Gastroesophageal sphincter (tissue), 4 donors: ENCODE results near the gene AIG1. TPM values are rescaled to one million over a fixed set of nuclear protein-coding genes. Genes with fewer than 3 reads are reported as not detected.

Experiments used
- ATAC-seq: fragments of 150-250 bp; one replicate; pipeline ENCODE4 v1.9.1; 2016; ENCODE audit warnings: mild to moderate bottlenecking, moderate library complexity
- H3K27ac ChIP-seq, 4 donors: fragments of 200-600 bp; sonication (generic) in 3 of 4; 1 replicate in 3 of 4; 2 replicates in 1 of 4; pipeline ENCODE4 v1.5.1; 2016 to 2019
- H3K27me3 ChIP-seq: fragments of 200-600 bp; sonication (generic); one replicate; pipeline ENCODE4 v1.5.1; 2019
- H3K36me3 ChIP-seq, 2 donors: fragments of 200-600 bp; sonication (generic); one replicate each; pipeline ENCODE4 v1.5.1; 2019; ENCODE audit warnings: control low read depth in 1 of 2
- H3K4me1 ChIP-seq, 3 donors: fragments of 200-600 bp; sonication (generic); 1 replicate in 2 of 3; 2 replicates in 1 of 3; pipeline ENCODE4 v1.5.1; 2016 to 2019; ENCODE audit warnings: control low read depth in 2 of 3
- H3K4me3 ChIP-seq, 2 donors: fragments of 200-600 bp; sonication (generic); one replicate each; pipeline ENCODE4 v1.5.1; 2019; ENCODE audit warnings: mild to moderate bottlenecking in 1 of 2, moderate library complexity in 1 of 2
- H3K9me3 ChIP-seq, 3 donors: fragments of 200-600 bp; sonication (generic); one replicate each; pipeline ENCODE4 v1.5.1; 2017 to 2019; ENCODE audit warnings: control low read depth in 2 of 3
- CTCF ChIP-seq, 4 experiments: fragments of 200-600 bp in 2 of 4; fragments of 450-650 bp in 2 of 4; sonication (generic) in 1 of 4; IDR thresholded peaks; one replicate each; pipeline ENCODE4 v1.5.1; 2017 to 2019; ENCODE audit warnings: antibody characterized with exemption in 4 of 4, mild to moderate bottlenecking in 2 of 4, moderate library complexity in 2 of 4
- EP300 ChIP-seq: sonication (generic); formaldehyde crosslinking; IDR thresholded peaks from one replicate; pipeline ENCODE4 v1.6.1; 2017; ENCODE audit warnings: antibody characterized with exemption, mild to moderate bottlenecking
- POLR2A ChIP-seq, 2 donors: fragments of 450-650 bp; IDR thresholded peaks; one replicate each; pipeline ENCODE4 v1.6.1; 2017; ENCODE audit warnings: antibody characterized with exemption in 2 of 2, mild to moderate bottlenecking in 2 of 2, moderate library complexity in 1 of 2
- POLR2AphosphoS5 ChIP-seq: sonication (generic); formaldehyde crosslinking; IDR thresholded peaks from one replicate; pipeline ENCODE4 v1.6.1; 2017; ENCODE audit warnings: antibody characterized with exemption
- WGBS, 2 donors: methylation state at CpG; one replicate each; pipeline ENCODE4 v1.1.5; 2018; ENCODE audit warnings: low coverage in 1 of 2; 5-methylcytosine and 5-hydroxymethylcytosine counted together
- total RNA-seq, 4 donors: library from RNA; depleted of rRNA; stranded (reverse); fragments of >200 nt; gene quantifications; one replicate each; pipeline ENCODE4 v1.1.0, GENCODE V29; 2016

The AIG1 gene
- total RNA-seq, 4 donors from 2014 or later: 24.0 to 42.0 (median 31.5) TPM

GRCh38 chr6:143218233-143218632 lies 157.5 kb downstream of the AIG1 start:
- no peak for ATAC-seq
- Histone ChIP-seq H3K4me3 (no peak overlapping the region), H3K4me1 (peaks cover 3 to 34% (median 6%) of the 10 kb centered on the region in 3 donors), H3K27me3 (no peaks in the 10 kb centered on the region), H3K36me3 (no peaks in the 10 kb centered on the region), H3K9me3 (no peaks in the 10 kb centered on the region), H3K27ac (no peak overlapping the region)
- 79 to 86% methylated on average over 5 of the region's 5 CpGs for WGBS, 2 donors
- TF ChIP-seq POLR2A (IDR thresholded peaks at IDR 0.05) (no peak), CTCF (IDR thresholded peaks at IDR 0.05) (no peak), EP300 (no peak), POLR2AphosphoS5 (no peak)

- no peak overlapping the region for H3K4me3 ChIP-seq
- H3K27me3 ChIP-seq: no peaks in the 10 kb centered on the region
- no peaks in the 10 kb centered on the region for H3K36me3 ChIP-seq
- peaks cover 3 to 35% (median 6%) of the 10 kb centered on the region in 3 donors for H3K4me1 ChIP-seq
- 21 to 27% methylated on average over 5 of the region's 5 CpGs for whole genome bisulfite sequencing, 2 donors
- no peak for TF ChIP-seq POLR2AphosphoS5
- H3K9me3 ChIP-seq: no peaks in the 10 kb centered on the region
- peak overlapping the region in 3 of 4 donors; percentile 41 to 64 (median 62) for H3K27ac ChIP-seq
- no peak for ATAC-seq
Measured at GRCh38 chr6:143221698-143222097, 161.0 kb downstream of the AIG1 start.

- no peaks in the 10 kb centered on the region for H3K36me3 ChIP-seq
- H3K4me1 ChIP-seq: peaks cover 3 to 35% (median 6%) of the 10 kb centered on the region in 3 donors
- H3K27ac ChIP-seq: peak overlapping the region; percentile 56 to 64 (median 63)
- no peaks in the 10 kb centered on the region for H3K9me3 ChIP-seq
- WGBS, 2 donors: 58% methylated on average over 5 of the region's 5 CpGs; no CpG with 5 or more reads in 1 of the 2 donors
- H3K4me3 ChIP-seq: no peak overlapping the region
- no peaks in the 10 kb centered on the region for H3K27me3 ChIP-seq
- no peak for ATAC-seq
- TF ChIP-seq CTCF (IDR thresholded peaks at IDR 0.05) (no peak), POLR2AphosphoS5 (no peak), POLR2A (IDR thresholded peaks at IDR 0.05) (no peak), EP300 (no peak)
Measured at GRCh38 chr6:143222310-143222709, 161.6 kb downstream of the AIG1 start.

- no peaks in the 10 kb centered on the region for H3K9me3 ChIP-seq
- H3K36me3 ChIP-seq: no peaks in the 10 kb centered on the region
- H3K27me3 ChIP-seq: no peaks in the 10 kb centered on the region
- H3K4me3 ChIP-seq: no peak overlapping the region
- H3K27ac ChIP-seq: peak overlapping the region; percentile 56 to 64 (median 63)
- 9 to 12% methylated on average over 2 of the region's 2 CpGs for WGBS, 2 donors
- TF ChIP-seq POLR2A (IDR thresholded peaks at IDR 0.05) (no peak), POLR2AphosphoS5 (no peak), EP300 (no peak), CTCF (IDR thresholded peaks at IDR 0.05) (no peak)
- no peak for ATAC-seq
- H3K4me1 ChIP-seq: peaks cover 3 to 35% (median 6%) of the 10 kb centered on the region in 3 donors
Measured at GRCh38 chr6:143222801-143223231, 162.1 kb downstream of the AIG1 start.

- Histone ChIP-seq H3K27ac (peak overlapping the region in 3 of 4 donors; percentile 11 to 64 (median 64)), H3K4me1 (peaks cover 3 to 35% (median 6%) of the 10 kb centered on the region in 3 donors), H3K9me3 (no peaks in the 10 kb centered on the region), H3K4me3 (no peak overlapping the region), H3K27me3 (no peaks in the 10 kb centered on the region), H3K36me3 (no peaks in the 10 kb centered on the region)
- TF ChIP-seq POLR2A (IDR thresholded peaks at IDR 0.05) (no peak), EP300 (no peak), CTCF (IDR thresholded peaks at IDR 0.05) (no peak), POLR2AphosphoS5 (no peak)
- WGBS, 2 donors: 44% methylated on average over 6 of the region's 8 CpGs; no CpG with 5 or more reads in 1 of the 2 donors
- ATAC-seq: peak; percentile 40
Measured at GRCh38 chr6:143223895-143224294, 163.2 kb downstream of the AIG1 start.
